ENCODE results near the gene TRMT2A.

TRMT2A gene

GRCh38 chr22:20099099-20099711 is 17.8 kb downstream of the TRMT2A start:
- no peak for DNase-seq

- DNase-seq, result no peak
Measured at GRCh38 chr22:20096574-20097420, 20.2 kb downstream of the TRMT2A start.

GRCh38 chr22:20095521-20095920 is 21.5 kb downstream of the TRMT2A start:
- no peak for DNase-seq

- no peak for DNase-seq
Measured at GRCh38 chr22:20094197-20094807, 22.7 kb downstream of the TRMT2A start.

GRCh38 chr22:20093418-20094196 is 23.4 kb downstream of the TRMT2A start:
- no peak for DNase-seq

- DNase-seq, result no peak
Measured at GRCh38 chr22:20092477-20092854, 24.6 kb downstream of the TRMT2A start.

GRCh38 chr22:20091690-20092476 is 25.1 kb downstream of the TRMT2A start:
- DNase-seq, result no peak

- no peak for DNase-seq
Measured at GRCh38 chr22:20090730-20091240, 26.2 kb downstream of the TRMT2A start.

GRCh38 chr22:20089977-20090729 is 26.9 kb downstream of the TRMT2A start:
- DNase-seq, result no peak

- DNase-seq, result no peak
Measured at GRCh38 chr22:20089226-20089976, 27.6 kb downstream of the TRMT2A start.

GRCh38 chr22:20088263-20088648 is 28.8 kb downstream of the TRMT2A start:
- DNase-seq, result no peak

- DNase-seq, result no peak
Measured at GRCh38 chr22:20087319-20088262, 29.4 kb downstream of the TRMT2A start.

GRCh38 chr22:20086763-20087162 is 30.3 kb downstream of the TRMT2A start:
- DNase-seq, result no peak

GRCh38 chr22:20086101-20086599 is 30.9 kb downstream of the TRMT2A start:
- DNase-seq, result no peak

- DNase-seq, result no peak
Measured at GRCh38 chr22:20085651-20086050, 31.4 kb downstream of the TRMT2A start.

GRCh38 chr22:20084547-20085413 is 32.2 kb downstream of the TRMT2A start:
- DNase-seq, result peak; percentile 2

GRCh38 chr22:20083891-20084546 is 33.0 kb downstream of the TRMT2A start:
- DNase-seq, result no peak
